ENCODE data around the gene CACNA1E.

GRCh38 chr1:181562395-181562794 lies 79.1 kb downstream of the CACNA1E start:
- TF ChIP-seq, protein P1, sequence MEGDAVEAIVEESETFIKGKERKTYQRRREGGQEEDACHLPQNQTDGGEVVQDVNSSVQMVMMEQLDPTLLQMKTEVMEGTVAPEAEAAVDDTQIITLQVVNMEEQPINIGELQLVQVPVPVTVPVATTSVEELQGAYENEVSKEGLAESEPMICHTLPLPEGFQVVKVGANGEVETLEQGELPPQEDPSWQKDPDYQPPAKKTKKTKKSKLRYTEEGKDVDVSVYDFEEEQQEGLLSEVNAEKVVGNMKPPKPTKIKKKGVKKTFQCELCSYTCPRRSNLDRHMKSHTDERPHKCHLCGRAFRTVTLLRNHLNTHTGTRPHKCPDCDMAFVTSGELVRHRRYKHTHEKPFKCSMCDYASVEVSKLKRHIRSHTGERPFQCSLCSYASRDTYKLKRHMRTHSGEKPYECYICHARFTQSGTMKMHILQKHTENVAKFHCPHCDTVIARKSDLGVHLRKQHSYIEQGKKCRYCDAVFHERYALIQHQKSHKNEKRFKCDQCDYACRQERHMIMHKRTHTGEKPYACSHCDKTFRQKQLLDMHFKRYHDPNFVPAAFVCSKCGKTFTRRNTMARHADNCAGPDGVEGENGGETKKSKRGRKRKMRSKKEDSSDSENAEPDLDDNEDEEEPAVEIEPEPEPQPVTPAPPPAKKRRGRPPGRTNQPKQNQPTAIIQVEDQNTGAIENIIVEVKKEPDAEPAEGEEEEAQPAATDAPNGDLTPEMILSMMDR (IDR thresholded peaks at IDR 0.05), result no peak
- TF ChIP-seq POLR2AphosphoS5 (IDR thresholded peaks at IDR 0.05; ENCODE audit: insufficient read depth in 1 of 2, low read depth in 1 of 2), result no peak
- TF ChIP-seq POLR2A (IDR thresholded peaks at IDR 0.05), result no peak
